Measurements from ENCODE around the gene LDLRAD4.

LDLRAD4 gene

GRCh38 chr18:13438507-13439056 lies 220.0 kb downstream of the LDLRAD4 start:
- no peak for DNase-seq

DNA sequence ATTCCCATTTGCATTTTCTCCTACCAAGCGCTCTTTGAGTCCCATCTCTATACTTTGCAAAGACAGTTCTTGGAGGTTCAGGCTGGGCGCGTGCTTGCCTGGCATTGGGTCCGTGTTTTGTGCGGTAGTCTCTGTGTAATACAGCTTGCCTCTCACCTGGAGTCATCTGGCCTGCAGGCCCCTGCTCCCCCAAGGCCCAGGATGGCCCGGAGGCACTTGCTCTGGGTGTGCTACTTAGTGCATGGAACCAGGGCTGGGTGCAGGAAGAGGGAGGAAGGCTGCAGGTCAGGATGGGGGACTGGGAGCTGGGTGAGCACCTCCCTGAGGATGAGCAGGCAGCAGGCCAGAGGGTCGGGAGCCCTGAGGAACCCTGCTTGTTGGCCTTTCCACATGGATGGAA lies 220.9 kb downstream of the LDLRAD4 start:
- no peak for DNase-seq

GRCh38 chr18:13440277-13441248 lies 222.0 kb downstream of the LDLRAD4 start:
- no peak for DNase-seq

DNA sequence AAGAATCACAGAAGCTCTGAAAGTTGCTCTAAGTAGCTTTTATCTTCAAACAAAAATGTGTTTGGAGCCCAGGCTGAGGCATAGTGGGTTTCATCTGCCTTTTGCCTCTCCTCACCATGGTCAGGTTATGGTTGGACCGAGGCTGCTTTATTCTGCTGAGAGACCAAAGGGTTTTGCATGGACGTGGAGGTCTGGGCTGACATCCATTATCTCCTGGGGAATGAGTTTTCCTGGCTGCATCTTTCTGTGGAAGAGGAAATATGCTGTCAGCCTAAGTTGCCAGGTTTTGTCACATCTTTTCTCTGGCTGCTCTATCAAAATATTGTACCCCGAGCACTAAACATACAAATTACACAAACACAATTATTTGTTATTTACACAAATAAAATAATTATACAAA lies 223.2 kb downstream of the LDLRAD4 start:
- no peak for DNase-seq

- DNase-seq: no peak
These were observed 223.9 kb downstream of the LDLRAD4 start for GRCh38 chr18:13442451-13442850.

- DNase-seq: no peak
These were observed 225.0 kb downstream of the LDLRAD4 start for GRCh38 chr18:13443552-13443951.

- no peak for DNase-seq
These were observed 226.1 kb downstream of the LDLRAD4 start for GRCh38 chr18:13444430-13445240.

DNA sequence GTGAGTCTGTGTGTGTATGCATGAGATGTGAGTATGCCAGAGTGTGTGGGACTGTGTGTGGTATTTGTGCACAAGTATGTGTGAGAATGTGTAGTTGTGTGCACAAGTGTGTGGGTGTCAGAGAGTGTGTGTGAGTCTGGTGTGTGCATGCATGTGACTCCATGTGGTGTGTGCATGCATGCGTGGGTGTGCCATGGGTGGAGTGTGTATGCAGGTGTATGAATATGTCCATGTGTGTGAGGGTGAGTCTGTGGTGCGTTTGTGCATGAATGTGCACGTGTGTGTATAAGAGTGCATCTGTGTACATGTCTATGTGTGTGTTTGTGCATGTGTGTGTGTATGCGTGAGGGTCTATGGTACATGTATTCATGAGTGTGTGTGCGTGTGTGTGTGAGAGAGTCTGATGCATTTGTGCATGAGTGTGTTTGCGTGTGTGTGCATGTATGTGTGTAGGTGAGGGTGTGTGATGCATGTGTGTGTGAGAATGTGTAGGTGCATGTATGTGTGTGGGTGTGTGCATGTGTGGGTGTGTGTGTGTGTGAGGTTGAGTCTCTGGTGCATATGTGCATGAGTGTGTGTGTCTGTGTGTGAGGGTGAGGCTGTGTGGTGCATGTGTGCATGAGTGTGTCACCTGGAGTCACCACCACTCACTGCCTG lies 226.8 kb downstream of the LDLRAD4 start:
- no peak for DNase-seq

DNA sequence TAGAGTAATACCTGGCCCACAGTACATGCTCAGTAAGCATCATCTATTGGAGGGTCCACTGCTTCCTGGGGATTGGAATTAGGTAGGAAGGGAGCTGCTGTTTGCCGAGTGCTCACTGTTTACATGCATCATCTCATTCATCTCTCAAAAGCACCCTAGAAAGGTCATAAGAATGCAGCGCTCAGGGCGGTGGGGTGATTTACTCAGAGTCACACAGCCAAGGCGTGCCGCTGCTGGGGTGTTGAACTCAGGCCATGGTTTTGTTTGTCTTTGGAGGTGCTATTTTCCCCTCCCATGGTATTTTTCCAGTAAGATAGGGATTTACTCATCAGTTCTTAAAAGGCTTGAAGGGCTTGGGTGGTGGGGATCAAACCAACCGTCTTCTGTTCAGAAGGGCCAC lies 227.5 kb downstream of the LDLRAD4 start:
- no peak for DNase-seq

GRCh38 chr18:13446610-13447461 lies 228.3 kb downstream of the LDLRAD4 start:
- DNase-seq: no peak

DNA sequence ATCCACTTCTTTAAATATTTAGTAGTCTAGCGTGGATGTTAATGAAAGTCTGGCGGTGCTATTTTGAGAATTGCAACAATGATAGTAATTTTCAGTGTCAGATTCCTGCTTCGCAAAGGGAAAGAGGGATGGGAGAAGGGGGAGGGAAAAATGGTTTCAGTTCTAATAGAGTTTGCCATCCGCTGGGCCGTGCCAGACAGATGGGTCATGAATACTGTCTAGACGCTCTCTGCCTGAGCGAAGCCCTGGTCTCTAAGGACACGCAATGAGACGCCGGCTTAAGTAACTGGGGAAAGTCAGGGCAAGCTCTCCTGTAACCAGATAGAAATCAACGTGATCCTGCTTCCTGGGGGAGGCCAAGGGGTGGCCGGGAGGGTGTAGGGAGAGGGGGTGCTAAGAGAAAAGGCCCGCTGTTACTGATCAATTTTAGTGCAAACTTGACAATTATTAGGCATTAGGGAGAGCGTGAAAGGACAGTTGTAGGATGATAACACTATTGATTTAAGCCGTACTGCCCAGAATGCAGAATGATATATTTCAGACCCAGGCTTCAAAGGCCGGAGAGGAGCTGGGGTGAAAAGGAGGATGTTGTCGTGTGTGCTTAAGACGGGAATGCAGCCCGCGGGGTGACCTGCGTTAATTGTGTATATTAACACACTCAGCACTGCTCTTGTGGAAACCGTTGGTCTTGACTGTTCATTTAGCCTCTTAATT lies 229.2 kb downstream of the LDLRAD4 start:
- no peak for DNase-seq

- no peak for DNase-seq
These were observed 229.8 kb downstream of the LDLRAD4 start for GRCh38 chr18:13448335-13448795.

DNA sequence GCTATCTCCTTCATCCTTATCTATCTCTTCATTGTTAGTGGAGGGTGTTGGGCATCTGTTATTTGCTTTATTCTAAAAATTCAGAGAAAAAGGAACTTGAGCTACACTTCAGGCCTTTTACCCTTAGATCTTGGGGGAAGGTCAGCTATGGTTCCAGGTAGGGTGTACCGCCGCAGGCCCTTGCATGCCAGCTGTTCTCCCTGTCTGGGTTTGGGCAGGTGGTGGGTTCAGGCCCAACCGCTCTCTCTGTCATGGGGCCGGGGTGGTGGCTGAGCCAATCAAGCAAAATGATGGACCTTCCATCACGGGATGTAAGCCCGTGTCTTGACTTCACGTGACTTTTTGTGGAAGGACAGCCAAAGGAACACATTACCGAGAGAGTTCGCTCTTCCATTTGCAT lies 231.1 kb downstream of the LDLRAD4 start:
- no peak for DNase-seq

DNA sequence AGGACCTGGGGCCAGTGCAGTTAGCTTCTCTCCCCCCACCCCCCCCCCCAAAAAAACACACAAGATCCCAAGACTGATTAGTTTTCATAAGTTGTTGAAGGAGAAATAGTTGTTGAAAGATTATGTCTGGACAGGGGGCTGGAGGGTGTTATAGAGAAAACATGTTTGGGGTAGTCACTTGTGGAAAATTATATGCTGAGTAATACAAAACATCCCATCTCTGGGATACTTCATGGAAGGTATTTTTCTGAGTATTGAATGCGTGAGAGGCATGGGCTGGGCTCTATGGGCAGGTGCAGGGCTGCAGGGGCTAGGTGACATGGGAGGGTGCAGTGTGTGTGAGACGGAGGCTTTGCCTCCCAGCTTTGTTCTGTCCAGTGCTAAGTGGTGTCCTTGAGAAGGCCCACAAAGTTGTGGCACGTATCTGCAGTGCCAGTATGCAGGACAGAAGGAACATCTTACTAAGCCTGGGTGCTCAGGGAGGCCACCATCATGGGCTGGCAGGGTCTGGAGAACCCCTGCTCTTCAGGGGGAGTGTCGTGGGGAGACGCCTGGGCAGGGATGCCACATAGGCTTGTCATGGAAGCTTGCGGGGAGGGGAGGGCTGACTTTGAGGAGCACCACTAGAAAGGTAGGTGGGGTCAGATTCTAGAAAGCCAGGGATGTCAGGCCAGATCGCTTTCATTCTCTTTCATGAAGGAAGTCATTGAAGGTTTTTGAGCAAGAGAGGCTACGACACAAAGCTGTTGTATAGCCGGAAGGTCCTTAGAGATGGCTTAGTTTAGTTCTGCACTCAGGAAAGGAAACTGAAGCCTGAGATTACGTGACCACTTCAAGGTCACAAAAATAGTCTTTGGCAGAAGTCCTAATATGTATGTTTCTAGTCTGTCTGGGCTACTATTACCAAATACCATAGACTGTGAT lies 232.0 kb downstream of the LDLRAD4 start:
- DNase-seq: no peak

GRCh38 chr18:13451213-13451540 lies 232.6 kb downstream of the LDLRAD4 start:
- DNase-seq: no peak

- DNase-seq: no peak
These were observed 233.3 kb downstream of the LDLRAD4 start for GRCh38 chr18:13451661-13452387.

DNA sequence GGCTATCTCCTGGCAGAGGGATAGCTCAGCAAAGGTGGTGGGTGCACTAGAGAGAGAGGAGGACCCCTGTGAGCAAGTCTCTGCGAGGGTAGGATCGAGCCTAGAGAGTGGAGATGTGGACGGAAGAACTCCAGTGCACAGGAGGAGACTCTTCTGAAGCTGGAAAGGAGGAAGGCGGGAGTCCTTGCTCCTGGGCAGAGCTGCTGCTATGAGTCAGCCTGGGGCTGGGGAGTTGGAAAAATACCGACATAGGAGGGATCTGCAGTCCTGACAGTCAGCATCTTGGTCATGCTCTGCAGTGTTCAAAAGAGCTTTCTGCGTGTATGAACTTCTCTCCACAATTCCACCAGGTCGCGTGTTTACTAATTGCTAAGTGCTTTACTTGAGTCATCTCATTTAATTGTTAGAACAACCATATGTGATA lies 233.8 kb downstream of the LDLRAD4 start:
- DNase-seq: no peak

GRCh38 chr18:13452871-13453680 lies 234.5 kb downstream of the LDLRAD4 start:
- DNase-seq: no peak

DNA sequence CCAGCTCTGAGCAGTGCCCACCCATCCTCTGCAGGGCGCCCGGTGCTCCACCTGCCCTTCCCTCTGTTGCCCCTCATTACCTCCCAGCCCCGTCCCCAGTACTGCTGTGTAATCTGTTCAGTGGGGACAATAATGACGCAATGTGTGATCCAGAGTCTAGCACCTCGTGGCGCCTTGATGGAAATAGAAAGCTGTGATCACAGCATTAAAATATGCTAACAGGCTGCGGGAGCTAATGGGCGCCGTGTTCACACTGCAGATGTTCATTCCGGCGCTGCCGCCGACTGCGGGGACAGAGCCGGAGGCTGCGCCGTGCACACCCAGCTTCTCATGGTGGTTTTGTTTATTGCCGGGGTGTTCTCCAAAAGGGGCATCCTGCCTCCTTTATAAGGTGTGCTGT lies 235.2 kb downstream of the LDLRAD4 start:
- no peak for DNase-seq

All from activated naive CD4-positive, alpha-beta T cell (primary cell).